Ureter (tissue), 1 donor: ENCODE measurements around the gene PLCZ1. TPM values are rescaled to one million over a fixed set of nuclear protein-coding genes. Genes with fewer than 3 reads are reported as not detected.
"Not testable (repeated sequence)": the region's sequence is repeated elsewhere in the genome, so short reads cannot be mapped to it uniquely, and the experiment has no call there.

ENCODE experiments used
- DNase-seq: peaks from one replicate; pipeline ENCODE4 v3.0.0-alpha.2; 2020; ENCODE audit warnings: low spot score
- total RNA-seq: library from RNA; stranded (reverse); gene quantifications from one replicate; pipeline ENCODE4 v1.2.4, GENCODE V29; 2023
- donor health status: DM: yes; HTN: yes; CAD: no.

The PLCZ1 gene
- total RNA-seq, result not detected

- DNase-seq, result no peak
These were observed at the start of gene PLCZ1, which contains the start of gene CAPZA3 for GRCh38 chr12:18737819-18738218. Gene PLCZ1, minus strand, starts transcription at chr12:18738012. Its CDS starts 641 bp downstream, at chr12:18737371. Gene CAPZA3, plus strand, starts transcription at chr12:18738119. Its CDS starts 150 bp downstream, at chr12:18738269.

GRCh38 chr12:18785465-18785864 is 47.7 kb upstream of the PLCZ1 start:
- DNase-seq, result not testable (repeated sequence)

GRCh38 chr12:18782827-18783226 is 45.0 kb upstream of the PLCZ1 start:
- DNase-seq, result no peak

- not testable (repeated sequence) for DNase-seq
These were observed 28.7 kb upstream of the PLCZ1 start for GRCh38 chr12:18766479-18766878.

GRCh38 chr12:18755341-18755740 is 17.5 kb upstream of the PLCZ1 start:
- no peak for DNase-seq

GRCh38 chr12:18754124-18754707 is 16.4 kb upstream of the PLCZ1 start:
- no peak for DNase-seq

- no peak for DNase-seq
These were observed 15.8 kb upstream of the PLCZ1 start for GRCh38 chr12:18753481-18754123.

GRCh38 chr12:18752947-18753346 is 15.1 kb upstream of the PLCZ1 start:
- DNase-seq, result no peak

- DNase-seq, result no peak
These were observed 14.6 kb upstream of the PLCZ1 start for GRCh38 chr12:18752280-18752920.

- no peak for DNase-seq
These were observed 14.1 kb upstream of the PLCZ1 start for GRCh38 chr12:18751866-18752265.

GRCh38 chr12:18750085-18750484 is 12.3 kb upstream of the PLCZ1 start:
- no peak for DNase-seq

GRCh38 chr12:18749386-18749957 is 11.7 kb upstream of the PLCZ1 start:
- DNase-seq, result no peak

- no peak for DNase-seq
These were observed 10.1 kb upstream of the PLCZ1 start for GRCh38 chr12:18747895-18748294.

- DNase-seq, result no peak
These were observed 6.7 kb downstream of the PLCZ1 start for GRCh38 chr12:18731156-18731555.

GRCh38 chr12:18723752-18724151 is 14.1 kb downstream of the PLCZ1 start:
- no peak for DNase-seq

- no peak for DNase-seq
These were observed 16.4 kb downstream of the PLCZ1 start for GRCh38 chr12:18721452-18721851.

GRCh38 chr12:18720690-18721089 is 17.1 kb downstream of the PLCZ1 start:
- DNase-seq, result no peak

GRCh38 chr12:18719922-18720510 is 17.8 kb downstream of the PLCZ1 start:
- DNase-seq, result no peak

GRCh38 chr12:18718462-18718861 is 19.4 kb downstream of the PLCZ1 start:
- no peak for DNase-seq

GRCh38 chr12:18716236-18716635 is 21.6 kb downstream of the PLCZ1 start:
- no peak for DNase-seq

GRCh38 chr12:18706798-18707197 is 31.0 kb downstream of the PLCZ1 start:
- DNase-seq, result no peak

GRCh38 chr12:18703911-18704310 is 33.9 kb downstream of the PLCZ1 start:
- no peak for DNase-seq
